H1 (cell line): ENCODE measurements around the gene SLC1A7. TPM values are rescaled to one million over a fixed set of nuclear protein-coding genes. Genes with fewer than 3 reads are reported as not detected.

ENCODE experiments used
- ATF3 ChIP-seq: IDR thresholded peaks from 2 replicates; pipeline ENCODE4 v1.6.1; 2011; ENCODE audit warnings: low read depth, mild to moderate bottlenecking, low read length; ENCODE audit not compliant: insufficient read depth
- polyA plus RNA-seq, 7 experiments: library from polyadenylated mRNA; depleted of rRNA in 3 of 7; stranded (reverse) in 5 of 7; unstranded in 2 of 7; fragments of >200 nt in 5 of 7; fragments of 200-250 nt in 2 of 7; gene quantifications; 1 replicate in 5 of 7; 2 replicates in 1 of 7; 4 replicates in 1 of 7; pipeline versions ENCODE4 v1.2.1 to v1.2.3, GENCODE V29; 2011 to 2013; ENCODE audit warnings: missing spikeins in 2 of 7, mixed read lengths in 2 of 7
- total RNA-seq: library from RNA; stranded (reverse); fragmentation: NEBNext Ultra II Directional; extraction: Animal tissue kit (Norgen Biotek cat#: 25700); gene quantifications from 2 replicates; pipeline ENCODE4 v1.2.1, GENCODE V29; 2021

The SLC1A7 gene
- total and polyA plus RNA-seq, 2 of the 8 experiments (the other 6 are each of a cell fraction or from before 2014, with no cell fraction given), result not detected

GRCh38 chr1:53127546-53127945 lies 14.9 kb downstream of the SLC1A7 start (continued):
- TF ChIP-seq ATF3, result no peak
